HG03139 (cell line): ENCODE measurements around the gene TNKS2.

Source experiments
- ATAC-seq: cut with Tn5 transposase; IDR thresholded peaks from one replicate; pipeline ENCODE4 v1.9.1; 2021; ENCODE audit not compliant: unreplicated experiment

TNKS2 gene

GRCh38 chr10:91907914-91908336, 109.7 kb downstream of the TNKS2 start:
- no peak for ATAC-seq

- peak; percentile 86 for ATAC-seq
Measured at GRCh38 chr10:91908337-91909116, 110.3 kb downstream of the TNKS2 start.

GRCh38 chr10:91909117-91909677, 111.0 kb downstream of the TNKS2 start, which contains the start of gene FGFBP3:
Gene FGFBP3 (minus strand): TSS chr10:91909486. CDS start chr10:91908969, 517 bp downstream.
- no peak for ATAC-seq

- no peak for ATAC-seq
Measured at GRCh38 chr10:91910467-91910866, 112.2 kb downstream of the TNKS2 start.
